CD4-positive, alpha-beta T cell (primary cell): ENCODE data around the gene IL1RL2. TPM values are rescaled to one million over a fixed set of nuclear protein-coding genes. Genes with fewer than 3 reads are reported as not detected.

ENCODE experiments used
- ATAC-seq: fragments of 200-7000 bp; cut with Tn5 transposase; one replicate; pipeline ENCODE4 v1.10.0; 2022; ENCODE audit warnings: mild to moderate bottlenecking; ENCODE audit not compliant: poor library complexity
- CTCF ChIA-PET: fragments of 350-600 bp; sonication (Branson Sonifier 250); formaldehyde crosslinking; loops from one replicate; lab custom pipeline; 2021; ENCODE audit warnings: antibody characterized with exemption, inconsistent platforms; lab: Charles Lee
- POLR2A ChIA-PET: fragments of 350-600 bp; sonication (Branson Sonifier 250); formaldehyde crosslinking; loops from one replicate; lab custom pipeline; 2021; ENCODE audit warnings: antibody characterized with exemption, inconsistent platforms; lab: Charles Lee
- DNase-seq, 14 experiments: peaks; one replicate each; pipeline ENCODE4 v3.0.0-alpha.2; 2013 to 2020; ENCODE audit warnings: mixed read lengths in 2 of 14
- H3K27ac ChIP-seq, 2 donors: one replicate each; pipeline versions ENCODE4 v1.5.1 to v1.7.0; 2013; ENCODE audit warnings: low read length in 2 of 2, low read depth in 1 of 2, mild to moderate bottlenecking in 1 of 2
- H3K27me3 ChIP-seq, 2 experiments: 1 replicate in 1 of 2; 2 replicates in 1 of 2; pipeline versions ENCODE4 v1.6.1 to v1.7.0; 2013; ENCODE audit warnings: low read length in 2 of 2, control low read depth in 1 of 2, mild to moderate bottlenecking in 1 of 2, moderate library complexity in 1 of 2; ENCODE audit not compliant: insufficient read depth in 2 of 2, control insufficient read depth in 1 of 2
- H3K36me3 ChIP-seq: one replicate; pipeline ENCODE4 v1.6.1; 2013; ENCODE audit warnings: low read length, control low read depth; ENCODE audit not compliant: insufficient read depth
- H3K4me1 ChIP-seq: one replicate; pipeline ENCODE4 v1.6.1; 2013; ENCODE audit warnings: low read length, control low read depth; ENCODE audit not compliant: insufficient read depth
- H3K4me3 ChIP-seq: one replicate; pipeline ENCODE4 v1.5.1; 2013; ENCODE audit warnings: mild to moderate bottlenecking, low read length, moderate library complexity
- H3K9me3 ChIP-seq, 2 experiments: 1 replicate in 1 of 2; 2 replicates in 1 of 2; pipeline versions ENCODE4 v1.6.1 to v1.7.0; 2013; ENCODE audit warnings: low read length in 2 of 2, mild to moderate bottlenecking in 2 of 2, control low read depth in 1 of 2, moderate library complexity in 1 of 2; ENCODE audit not compliant: control insufficient read depth in 1 of 2, insufficient read depth in 1 of 2
- H3K27ac Mint-ChIP-seq: one replicate; pipeline ENCODE4 v1.8.0; 2020; ENCODE audit warnings: mixed read lengths
- H3K27me3 Mint-ChIP-seq: one replicate; pipeline ENCODE4 v1.8.0; 2021; ENCODE audit warnings: mixed read lengths
- H3K36me3 Mint-ChIP-seq: one replicate; pipeline ENCODE4 v1.8.0; 2021; ENCODE audit warnings: low read depth, mixed read lengths
- H3K4me1 Mint-ChIP-seq: one replicate; pipeline ENCODE4 v1.8.0; 2021; ENCODE audit warnings: low read depth, mixed read lengths
- H3K4me3 Mint-ChIP-seq: one replicate; pipeline ENCODE4 v1.8.0; 2020; ENCODE audit warnings: mild to moderate bottlenecking, mixed read lengths
- H3K9me3 Mint-ChIP-seq: one replicate; pipeline ENCODE4 v1.8.0; 2020; ENCODE audit warnings: mixed read lengths
- CTCF ChIP-seq: fragments of 200-600 bp; IDR thresholded peaks from one replicate; pipeline ENCODE4 v1.8.0; 2022; ENCODE audit warnings: antibody characterized with exemption, mild to moderate bottlenecking
- intact Hi-C, 2 experiments: fragments of 100-400 bp; cut with DNase I in 1 of 2; cut with micrococcal nuclease in 1 of 2; formaldehyde crosslinking; loops; one replicate each; pipeline versions ENCODE4 v1.15.1 to v1.9.0; 2023 to 2025; cut with DNase I, micrococcal nuclease
- total RNA-seq, 174 experiments: library from RNA in 2 of 174; stranded (reverse) in 2 of 174; gene quantifications; one replicate each; pipeline ENCODE4 v1.2.3 and lab custom pipeline; 2021 to 2026

Gene IL1RL2
- total RNA-seq, 2 experiments from 2014 or later = not detected

DNA sequence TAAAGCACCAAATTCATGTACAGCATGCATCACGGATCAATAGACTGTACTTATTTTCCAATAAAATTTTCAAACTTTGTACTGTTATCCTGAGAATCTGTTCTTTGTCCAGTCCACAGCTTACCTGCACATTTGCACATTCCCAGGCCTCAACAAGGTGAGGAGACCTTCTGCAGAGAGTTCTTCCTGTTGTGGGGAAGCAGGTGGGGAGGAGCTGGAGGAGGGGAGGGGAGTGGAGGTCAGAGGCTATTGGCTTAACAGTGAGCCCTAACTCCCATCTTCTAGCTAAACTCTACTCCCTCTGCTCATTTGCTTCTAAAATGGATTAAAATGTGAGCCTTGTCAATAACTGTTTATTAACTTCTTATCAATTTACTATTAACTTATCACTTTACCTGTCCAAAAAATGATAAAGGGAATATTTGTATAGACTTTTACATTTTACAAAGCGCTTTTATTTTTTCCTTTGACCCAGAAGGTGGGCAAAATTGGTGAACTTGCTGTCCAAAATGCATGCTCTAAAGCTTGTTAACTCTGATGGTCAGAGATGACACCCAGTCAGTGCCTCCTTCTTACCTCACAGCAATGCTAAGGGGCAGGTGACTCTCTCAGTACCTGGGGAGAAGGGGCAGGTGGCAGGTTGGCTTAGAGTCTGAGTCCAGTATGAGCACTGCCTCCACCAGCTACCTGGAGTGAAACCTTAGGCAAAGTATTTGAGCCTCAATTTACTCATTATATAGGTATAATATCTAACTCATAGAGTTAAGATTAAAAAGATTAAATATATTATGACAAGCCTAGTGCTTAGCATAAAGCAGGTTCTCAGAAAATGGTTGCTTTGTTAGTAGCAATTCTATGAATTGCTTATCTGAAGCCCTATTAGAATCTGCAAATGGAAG is 6.8 kb upstream of the IL1RL2 start:
- Mint-ChIP-seq H3K4me3 (no peak overlapping the region), H3K9me3 (no peaks in the 10 kb centered on the region), H3K36me3 (no peaks in the 10 kb centered on the region), H3K27me3 (peaks cover 29% of the 10 kb centered on the region), H3K27ac (no peak overlapping the region), H3K4me1 (no peaks in the 10 kb centered on the region)
- ChIA-PET CTCF (no interaction called here), POLR2A (no interaction called here)
- Histone ChIP-seq H3K27ac (no peak overlapping the region), H3K4me1 (no peaks in the 10 kb centered on the region), H3K4me3 (no peak overlapping the region), H3K9me3 (no peaks in the 10 kb centered on the region), H3K36me3 (no peaks in the 10 kb centered on the region), H3K27me3 (no peaks in the 10 kb centered on the region)
- DNase-seq = no peak
- no peak for ATAC-seq
- intact Hi-C loops = no loop called here
- TF ChIP-seq CTCF = no peak

- Mint-ChIP-seq H3K27me3 (peaks cover 29% of the 10 kb centered on the region), H3K27ac (no peak overlapping the region), H3K4me1 (peaks cover 5% of the 10 kb centered on the region), H3K4me3 (no peak overlapping the region), H3K9me3 (no peaks in the 10 kb centered on the region), H3K36me3 (no peaks in the 10 kb centered on the region)
- TF ChIP-seq CTCF = no peak
- Histone ChIP-seq H3K9me3 (no peaks in the 10 kb centered on the region), H3K4me3 (no peak overlapping the region), H3K27ac (no peak overlapping the region), H3K4me1 (no peaks in the 10 kb centered on the region), H3K27me3 (no peaks in the 10 kb centered on the region), H3K36me3 (no peaks in the 10 kb centered on the region)
- intact Hi-C loops = no loop called here
- ChIA-PET CTCF (no interaction called here), POLR2A (no interaction called here)
- no peak for ATAC-seq
- no peak for DNase-seq
These were observed 6.2 kb upstream of the IL1RL2 start for GRCh38 chr2:102180687-102180999.

- no peaks in the 10 kb centered on the region for H3K36me3 ChIP-seq
- DNase-seq = no peak
- ATAC-seq = no peak
- intact Hi-C loops = no loop called here
- Mint-ChIP-seq H3K27ac (no peak overlapping the region), H3K9me3 (no peaks in the 10 kb centered on the region), H3K27me3 (peaks cover 33% of the 10 kb centered on the region), H3K4me3 (no peak overlapping the region), H3K4me1 (peaks cover 5% of the 10 kb centered on the region), H3K36me3 (no peaks in the 10 kb centered on the region)
- H3K27me3 ChIP-seq = no peaks in the 10 kb centered on the region
- H3K4me3 ChIP-seq = no peak overlapping the region
- no peak overlapping the region for H3K27ac ChIP-seq
- TF ChIP-seq CTCF = no peak
- H3K4me1 ChIP-seq = no peaks in the 10 kb centered on the region
- POLR2A ChIA-PET = no interaction called here
- no peaks in the 10 kb centered on the region for H3K9me3 ChIP-seq
- CTCF ChIA-PET = no interaction called here
These were observed 5.4 kb upstream of the IL1RL2 start for GRCh38 chr2:102181376-102181775.
